GM19240 (cell line): Measurements from ENCODE around the gene GPR62.
"Not testable (repeated sequence)": the region's sequence is repeated elsewhere in the genome, so short reads cannot be mapped to it uniquely, and the experiment has no call there.

Experiments
- DNase-seq: peaks from one replicate; pipeline ENCODE4 v3.0.0; 2011; ENCODE audit warnings: low spot score; ENCODE audit not compliant: insufficient read length

Gene GPR62

GRCh38 chr3:51970606-51971300 lies 15.6 kb downstream of the GPR62 start:
- no peak for DNase-seq

GRCh38 chr3:51971350-51971749 lies 16.2 kb downstream of the GPR62 start:
- no peak for DNase-seq

GRCh38 chr3:51974277-51974962 lies 19.2 kb downstream of the GPR62 start:
- no peak for DNase-seq

GRCh38 chr3:51974963-51975851 lies 20.0 kb downstream of the GPR62 start, which contains the start of gene ABHD14A:
Gene ABHD14A, plus strand, starts transcription at chr3:51975064. Its CDS starts 72 bp downstream, at chr3:51975136.
- DNase-seq = peak; percentile 85

GRCh38 chr3:51975852-51976549 lies 20.8 kb downstream of the GPR62 start:
- DNase-seq = no peak

- DNase-seq = no peak
Observed at GRCh38 chr3:51977446-51978142, 22.4 kb downstream of the GPR62 start.

GRCh38 chr3:51978143-51978502 lies 22.9 kb downstream of the GPR62 start:
- DNase-seq = no peak

- no peak for DNase-seq
Observed at GRCh38 chr3:51980253-51980652, 25.1 kb downstream of the GPR62 start.

GRCh38 chr3:51982352-51982837 lies 27.2 kb downstream of the GPR62 start:
- peak; percentile 79 for DNase-seq

- peak; percentile 95 for DNase-seq
Observed at GRCh38 chr3:51982838-51983577, 27.8 kb downstream of the GPR62 start, which contains the start of gene ACY1. Gene ACY1, plus strand, starts transcription at chr3:51983535. Its CDS starts 530 bp downstream, at chr3:51984065.

GRCh38 chr3:51983578-51984268 lies 28.5 kb downstream of the GPR62 start:
- DNase-seq = no peak

- DNase-seq = no peak
Observed at GRCh38 chr3:51984269-51984647, 29.1 kb downstream of the GPR62 start.

- no peak for DNase-seq
Observed at GRCh38 chr3:51985063-51985462, 29.9 kb downstream of the GPR62 start.

- no peak for DNase-seq
Observed at GRCh38 chr3:51986010-51986947, 31.1 kb downstream of the GPR62 start.

- DNase-seq = no peak
Observed at GRCh38 chr3:51987568-51987967, 32.4 kb downstream of the GPR62 start.

- DNase-seq = no peak
Observed at GRCh38 chr3:51988286-51989146, 33.3 kb downstream of the GPR62 start.

GRCh38 chr3:51990501-51990971 lies 35.4 kb downstream of the GPR62 start:
- not testable (repeated sequence) for DNase-seq
